Panc1 (cell line): ENCODE measurements around the gene KHNYN. TPM values are rescaled to one million over a fixed set of nuclear protein-coding genes. Genes with fewer than 3 reads are reported as not detected.
"Not testable (repeated sequence)": the region's sequence is repeated elsewhere in the genome, so short reads cannot be mapped to it uniquely, and the experiment has no call there.

Source experiments
- ATAC-seq: fragments of 200-7000 bp; cut with Tn5 transposase; 2 replicates; pipeline ENCODE4 v1.9.1; 2020; ENCODE audit warnings: mild to moderate bottlenecking, moderate library complexity
- BruUV-seq: library from RNA; stranded (reverse); fragments of 400-500 nt; replicated peaks from 2 replicates; lab custom pipeline; 2021; lab: Mats Ljungman, UMichigan
- CTCF ChIA-PET: fragments of 300-600 bp; sonication (Branson Sonifier 250); formaldehyde crosslinking; loops from one replicate; lab custom pipeline; 2022; ENCODE audit warnings: antibody characterized with exemption; lab: Charles Lee
- POLR2A ChIA-PET: fragments of 300-600 bp; sonication (Branson Sonifier 250); formaldehyde crosslinking; loops from one replicate; lab custom pipeline; 2022; ENCODE audit warnings: antibody characterized with exemption; lab: Charles Lee
- DNase-seq: peaks from one replicate; pipeline ENCODE4 v3.0.0-alpha.2; 2010; ENCODE audit warnings: low read depth, low spot score
- H3K27ac ChIP-seq: 2 replicates; pipeline ENCODE4 v1.5.1; 2011; ENCODE audit warnings: mild to moderate bottlenecking, low read length, inconsistent platforms
- H3K27me3 ChIP-seq: fragments of 200-500 bp; sonication (Bioruptor generic); 2 replicates; pipeline ENCODE4 v1.6.0; 2014; ENCODE audit warnings: low read length, inconsistent platforms; ENCODE audit not compliant: control insufficient read depth, insufficient read depth
- H3K36me3 ChIP-seq: fragments of 200-500 bp; sonication (Bioruptor generic); 2 replicates; pipeline ENCODE4 v1.5.1; 2014; ENCODE audit warnings: inconsistent platforms, mild to moderate bottlenecking, low read length, moderate library complexity; ENCODE audit not compliant: control insufficient read depth, insufficient read depth
- H3K4me1 ChIP-seq: 2 replicates; pipeline ENCODE4 v1.5.1; 2011; ENCODE audit warnings: inconsistent platforms, mild to moderate bottlenecking, low read length, moderate library complexity; ENCODE audit not compliant: control insufficient read depth, insufficient read depth
- H3K4me3 ChIP-seq, 2 experiments: 2 replicates each; pipeline ENCODE4 v1.5.1; 2011 to 2012; ENCODE audit warnings: low read depth in 2 of 2, low read length in 2 of 2, mild to moderate bottlenecking in 2 of 2, inconsistent platforms in 1 of 2, moderate library complexity in 1 of 2
- H3K9me3 ChIP-seq: fragments of 200-500 bp; sonication (Bioruptor generic); 2 replicates; pipeline ENCODE4 v1.5.1; 2014; ENCODE audit warnings: low read depth, mild to moderate bottlenecking, inconsistent platforms, low read length, moderate library complexity; ENCODE audit not compliant: control insufficient read depth, insufficient read depth
- POLR2AphosphoS5 ChIP-seq: IDR thresholded peaks from 2 replicates; pipeline ENCODE4 v1.6.1; 2012; ENCODE audit warnings: mild to moderate bottlenecking, low read depth, low read length, moderate library complexity
- REST ChIP-seq, 2 experiments: IDR thresholded peaks; 2 replicates each; pipeline ENCODE4 v1.6.1; 2011 to 2012; ENCODE audit warnings: low read depth in 2 of 2, control low read depth in 1 of 2, low read length in 1 of 2, mild to moderate bottlenecking in 1 of 2, moderate library complexity in 1 of 2; ENCODE audit not compliant: insufficient read depth in 1 of 2
- SIN3A ChIP-seq: IDR thresholded peaks from 2 replicates; pipeline ENCODE4 v1.6.1; 2012; ENCODE audit warnings: low read depth, mild to moderate bottlenecking, low read length, moderate library complexity, borderline replicate concordance; ENCODE audit not compliant: insufficient read depth
- TCF7L2 ChIP-seq: IDR thresholded peaks from 2 replicates; pipeline ENCODE4 v1.6.1; 2011; ENCODE audit warnings: mild to moderate bottlenecking, low read depth, low read length, inconsistent platforms
- in situ Hi-C: cut with HindIII; loops from 2 replicates; pipeline ENCODE4 v1.10.0; 2016; ENCODE audit warnings: low sequenced_read_pairs, low pct_unique_long_range_greater_than_20kb
- intact Hi-C: fragments of 100-400 bp; cut with micrococcal nuclease; formaldehyde crosslinking; loops from one replicate; pipeline ENCODE4 v1.10.0; 2022; ENCODE audit not compliant: unreplicated experiment
- total RNA-seq: library from RNA; stranded (reverse); gene quantifications from one replicate; pipeline ENCODE4 v1.2.1, GENCODE V29; 2021; ENCODE audit not compliant: unreplicated experiment
- TF ChIP-seq, protein P1 (sequence below): fragments of 450-650 bp; IDR thresholded peaks from 2 replicates; pipeline ENCODE4 v1.5.1; 2017; ENCODE audit warnings: mild to moderate bottlenecking

KHNYN gene
- total RNA-seq, 1 experiment from 2014 or later: 37.6 TPM

DNA sequence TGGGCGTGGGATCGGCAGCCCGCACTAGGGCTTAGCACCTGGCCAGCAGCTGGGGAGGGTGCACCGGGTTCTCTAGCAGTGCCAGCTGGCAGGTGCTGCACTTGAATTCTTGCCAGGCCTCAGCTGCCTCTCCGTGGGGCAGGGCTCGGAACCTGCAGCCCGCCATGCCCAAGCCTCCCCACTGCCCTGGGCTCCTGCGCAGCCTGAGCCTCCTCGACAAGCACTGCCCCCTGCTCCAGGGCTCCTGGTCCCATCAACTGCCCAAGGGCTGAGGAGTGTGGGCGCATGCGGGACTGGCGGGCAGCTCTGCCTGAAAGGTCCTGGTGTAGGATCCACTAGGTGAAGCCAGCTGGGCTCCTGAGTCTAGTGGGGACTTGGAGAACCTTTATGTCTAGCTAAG, 43.5 kb downstream of the KHNYN start:
- ATAC-seq: no peak
- Histone ChIP-seq H3K27ac (no peak overlapping the region), H3K27me3 (no peaks in the 10 kb centered on the region), H3K9me3 (no peaks in the 10 kb centered on the region), H3K4me1 (no peaks in the 10 kb centered on the region), H3K4me3 (no peak overlapping the region), H3K36me3 (no peaks in the 10 kb centered on the region)
- intact Hi-C loops: no loop called here
- POLR2A ChIA-PET: no interaction called here
- CTCF ChIA-PET: no interaction called here
- in situ Hi-C loops: no loop called here
- no peak for TF ChIP-seq POLR2AphosphoS5
- no peak for TF ChIP-seq TCF7L2
- TF ChIP-seq SIN3A: no peak
- TF ChIP-seq, protein P1, sequence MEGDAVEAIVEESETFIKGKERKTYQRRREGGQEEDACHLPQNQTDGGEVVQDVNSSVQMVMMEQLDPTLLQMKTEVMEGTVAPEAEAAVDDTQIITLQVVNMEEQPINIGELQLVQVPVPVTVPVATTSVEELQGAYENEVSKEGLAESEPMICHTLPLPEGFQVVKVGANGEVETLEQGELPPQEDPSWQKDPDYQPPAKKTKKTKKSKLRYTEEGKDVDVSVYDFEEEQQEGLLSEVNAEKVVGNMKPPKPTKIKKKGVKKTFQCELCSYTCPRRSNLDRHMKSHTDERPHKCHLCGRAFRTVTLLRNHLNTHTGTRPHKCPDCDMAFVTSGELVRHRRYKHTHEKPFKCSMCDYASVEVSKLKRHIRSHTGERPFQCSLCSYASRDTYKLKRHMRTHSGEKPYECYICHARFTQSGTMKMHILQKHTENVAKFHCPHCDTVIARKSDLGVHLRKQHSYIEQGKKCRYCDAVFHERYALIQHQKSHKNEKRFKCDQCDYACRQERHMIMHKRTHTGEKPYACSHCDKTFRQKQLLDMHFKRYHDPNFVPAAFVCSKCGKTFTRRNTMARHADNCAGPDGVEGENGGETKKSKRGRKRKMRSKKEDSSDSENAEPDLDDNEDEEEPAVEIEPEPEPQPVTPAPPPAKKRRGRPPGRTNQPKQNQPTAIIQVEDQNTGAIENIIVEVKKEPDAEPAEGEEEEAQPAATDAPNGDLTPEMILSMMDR: no peak
- TF ChIP-seq REST (IDR thresholded peaks at IDR 0.05; ENCODE audit: insufficient read depth in 1 of 2, low read depth in 2 of 2, low read length in 1 of 2): no peak
- DNase-seq: no peak
- no TSS peak for BruUV-seq

- TF ChIP-seq REST (IDR thresholded peaks at IDR 0.05; ENCODE audit: insufficient read depth in 1 of 2, low read depth in 2 of 2, low read length in 1 of 2) (no peak), SIN3A (no peak), TCF7L2 (no peak), POLR2AphosphoS5 (no peak)
- TF ChIP-seq, protein P1: no peak
- Histone ChIP-seq H3K4me1 (no peaks in the 10 kb centered on the region), H3K9me3 (no peaks in the 10 kb centered on the region), H3K27ac (no peak overlapping the region), H3K4me3 (no peak overlapping the region), H3K36me3 (no peaks in the 10 kb centered on the region), H3K27me3 (no peaks in the 10 kb centered on the region)
- CTCF ChIA-PET: interaction anchor here (0.6 kb wide), 1 partner anchor 109 kb away, joined by 8 read pairs; no protein-coding TSS in a partner anchor
- in situ Hi-C loops: no loop called here
- ATAC-seq (no peak), DNase-seq (no peak)
- BruUV-seq: no TSS peak
- intact Hi-C loops: no loop called here
- POLR2A ChIA-PET: no interaction called here
Observed at GRCh38 chr14:24475261-24475660, 45.5 kb downstream of the KHNYN start.

DNA sequence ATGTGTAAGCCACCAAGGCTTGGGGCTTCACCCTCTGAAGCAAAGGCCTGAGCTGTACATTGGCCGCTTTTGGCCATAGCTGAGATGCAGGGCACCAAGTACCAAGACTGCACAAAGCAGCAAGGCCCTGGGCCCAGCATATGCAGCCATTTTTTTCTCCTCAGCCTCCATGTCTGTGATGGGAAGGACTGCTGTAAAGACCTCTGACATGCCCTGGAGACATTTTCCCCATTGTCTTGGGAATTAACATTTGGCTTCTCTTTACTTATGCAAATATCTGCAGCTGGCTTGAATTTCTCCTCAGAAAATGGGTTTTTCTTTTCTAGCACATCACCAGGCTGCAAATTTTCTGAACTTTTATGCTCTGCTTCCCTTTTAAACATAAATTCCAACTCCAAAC, 50.2 kb downstream of the KHNYN start:
- in situ Hi-C loops, H3K4me1 ChIP-seq, H3K27me3 ChIP-seq, H3K9me3 ChIP-seq, ATAC-seq, BruUV-seq, DNase-seq, POLR2A ChIA-PET, H3K4me3 ChIP-seq, intact Hi-C loops, CTCF ChIA-PET, H3K36me3 ChIP-seq, H3K27ac ChIP-seq: not testable (repeated sequence)
